22Rv1 (cell line): ENCODE measurements around the gene KAZN.

ENCODE experiments used
- H3K27ac ChIP-seq: fragments of 450-650 bp; 2 replicates; pipeline ENCODE4 v1.5.1; 2017
- ZFX ChIP-seq: fragments of 450-650 bp; IDR thresholded peaks from 2 replicates; pipeline ENCODE4 v1.6.1; 2017; ENCODE audit warnings: antibody characterized with exemption, borderline replicate concordance
- TF ChIP-seq, protein P1 (sequence below): fragments of 450-650 bp; IDR thresholded peaks from 2 replicates; pipeline ENCODE4 v1.5.1; 2017; ENCODE audit warnings: mild to moderate bottlenecking

KAZN gene

DNA sequence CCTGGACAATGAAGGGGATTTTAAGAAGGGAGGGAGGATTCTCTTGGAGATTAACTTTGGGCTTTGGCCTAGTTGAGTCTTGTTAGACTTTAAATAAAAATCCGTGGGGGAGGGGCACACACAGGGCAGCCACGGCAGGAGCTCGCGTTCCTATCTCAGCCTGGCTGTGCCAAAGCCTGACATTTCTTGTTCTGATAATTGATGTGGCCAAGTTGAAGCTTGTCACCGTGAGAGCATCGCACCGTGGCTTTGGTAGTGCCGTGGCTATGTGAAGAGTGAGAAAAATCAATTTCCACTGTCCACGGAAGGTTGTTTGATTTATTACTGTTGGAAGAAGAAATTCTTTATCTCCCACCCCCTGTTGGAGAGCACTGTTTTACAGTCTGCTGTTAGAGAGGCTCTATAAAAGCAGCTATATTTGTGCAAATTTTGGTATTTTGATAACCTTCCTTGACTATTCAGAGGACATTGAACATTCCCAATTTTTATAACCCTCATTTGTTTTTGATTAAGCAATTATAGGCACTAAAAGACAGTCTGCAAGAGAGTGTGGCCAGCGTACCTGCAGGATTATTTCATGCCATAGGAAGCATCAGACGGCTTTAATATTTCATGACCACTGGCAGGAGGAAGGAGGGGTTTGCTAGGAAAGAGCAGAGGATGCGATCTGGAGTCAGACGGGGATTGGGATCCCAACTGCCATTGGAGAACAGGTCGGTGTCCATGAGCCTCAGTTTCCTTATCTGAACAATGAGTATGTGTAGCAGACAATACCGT, 160.7 kb downstream of the KAZN start:
- H3K27ac ChIP-seq: no peak overlapping the region
- TF ChIP-seq ZFX: no peak
- TF ChIP-seq, protein P1, sequence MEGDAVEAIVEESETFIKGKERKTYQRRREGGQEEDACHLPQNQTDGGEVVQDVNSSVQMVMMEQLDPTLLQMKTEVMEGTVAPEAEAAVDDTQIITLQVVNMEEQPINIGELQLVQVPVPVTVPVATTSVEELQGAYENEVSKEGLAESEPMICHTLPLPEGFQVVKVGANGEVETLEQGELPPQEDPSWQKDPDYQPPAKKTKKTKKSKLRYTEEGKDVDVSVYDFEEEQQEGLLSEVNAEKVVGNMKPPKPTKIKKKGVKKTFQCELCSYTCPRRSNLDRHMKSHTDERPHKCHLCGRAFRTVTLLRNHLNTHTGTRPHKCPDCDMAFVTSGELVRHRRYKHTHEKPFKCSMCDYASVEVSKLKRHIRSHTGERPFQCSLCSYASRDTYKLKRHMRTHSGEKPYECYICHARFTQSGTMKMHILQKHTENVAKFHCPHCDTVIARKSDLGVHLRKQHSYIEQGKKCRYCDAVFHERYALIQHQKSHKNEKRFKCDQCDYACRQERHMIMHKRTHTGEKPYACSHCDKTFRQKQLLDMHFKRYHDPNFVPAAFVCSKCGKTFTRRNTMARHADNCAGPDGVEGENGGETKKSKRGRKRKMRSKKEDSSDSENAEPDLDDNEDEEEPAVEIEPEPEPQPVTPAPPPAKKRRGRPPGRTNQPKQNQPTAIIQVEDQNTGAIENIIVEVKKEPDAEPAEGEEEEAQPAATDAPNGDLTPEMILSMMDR: no peak

DNA sequence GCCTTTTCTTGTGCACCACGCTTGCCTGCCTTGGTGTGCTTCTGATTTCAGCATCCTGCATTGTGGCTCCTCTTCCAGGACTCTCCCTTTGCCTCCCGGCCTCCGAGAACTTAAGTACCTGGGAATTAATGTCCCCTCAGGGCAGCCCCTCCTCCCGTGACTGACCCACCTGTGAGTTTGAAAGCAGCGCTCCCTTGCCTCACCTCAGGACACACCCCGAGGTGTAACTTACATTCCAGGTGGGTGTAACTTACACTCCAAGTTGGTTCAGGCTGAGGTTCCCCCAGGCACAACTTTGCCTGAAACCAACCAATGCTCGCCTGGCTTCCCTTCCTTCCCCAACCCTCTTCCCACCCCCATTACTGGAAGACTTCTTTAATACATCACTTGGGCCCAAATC, 161.4 kb downstream of the KAZN start:
- TF ChIP-seq, protein P1: no peak
- TF ChIP-seq ZFX: no peak
- no peak overlapping the region for H3K27ac ChIP-seq

DNA sequence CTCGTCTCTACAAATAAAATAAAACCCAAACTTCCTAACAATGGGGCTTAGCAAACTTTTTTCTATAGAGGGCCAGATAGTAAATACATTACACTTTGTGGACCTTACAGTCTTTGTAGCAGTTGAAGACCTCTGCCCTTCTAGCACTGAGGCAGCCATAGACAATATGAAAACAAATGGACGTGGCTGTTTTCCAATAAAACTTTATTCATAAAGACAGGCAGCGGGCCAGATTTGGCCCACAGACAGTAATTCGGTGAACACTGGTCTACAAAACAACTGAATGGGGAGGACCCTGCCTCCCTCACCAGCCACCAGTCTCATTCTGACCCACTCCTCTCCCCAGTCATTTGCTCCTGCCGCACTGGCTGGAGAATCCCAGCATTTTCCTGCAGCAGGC, 162.3 kb downstream of the KAZN start:
- TF ChIP-seq ZFX: no peak
- TF ChIP-seq, protein P1: no peak
- H3K27ac ChIP-seq: no peak overlapping the region

DNA sequence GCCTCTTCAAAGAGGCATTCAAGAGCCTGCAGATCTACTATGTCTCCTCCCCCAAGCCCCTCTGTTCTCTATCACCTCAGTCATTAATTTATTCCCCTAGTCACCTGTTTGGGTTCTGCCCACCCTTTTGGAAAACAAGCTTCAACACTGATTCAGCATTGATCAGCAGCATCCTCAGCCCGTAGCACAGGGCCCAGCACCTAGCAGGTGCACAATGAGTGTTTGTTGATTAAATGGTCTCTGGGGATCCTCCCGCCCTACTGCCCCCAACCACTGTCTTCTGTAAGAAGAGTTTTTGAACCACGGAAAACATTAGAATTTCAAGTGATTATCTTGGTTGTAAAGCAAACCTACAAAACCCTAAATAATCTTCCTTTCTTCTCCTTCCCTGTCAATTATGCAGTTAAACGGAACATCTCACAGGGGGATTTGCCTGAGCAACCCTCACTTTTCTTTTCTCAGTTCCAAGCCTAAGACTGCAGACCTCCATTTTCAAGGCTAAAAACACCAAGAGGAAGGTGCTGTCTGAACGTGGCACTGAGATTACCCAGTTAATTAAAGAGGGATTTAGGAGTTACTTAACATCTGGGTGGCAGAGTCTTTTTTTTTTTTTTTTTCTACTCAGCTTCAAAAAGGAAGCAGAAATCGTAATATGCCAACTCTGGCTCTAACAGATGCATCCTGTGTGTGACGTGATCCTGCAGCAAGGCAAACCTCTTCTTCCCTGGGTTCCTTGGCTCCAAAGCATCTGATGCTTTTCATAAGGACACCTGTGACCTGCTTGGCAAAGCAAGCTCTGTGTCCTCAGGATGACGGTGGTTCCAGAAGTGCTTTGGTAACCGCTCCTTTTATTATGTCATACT, 163.0 kb downstream of the KAZN start:
- H3K27ac ChIP-seq: no peak overlapping the region
- TF ChIP-seq ZFX: no peak
- TF ChIP-seq, protein P1: no peak

DNA sequence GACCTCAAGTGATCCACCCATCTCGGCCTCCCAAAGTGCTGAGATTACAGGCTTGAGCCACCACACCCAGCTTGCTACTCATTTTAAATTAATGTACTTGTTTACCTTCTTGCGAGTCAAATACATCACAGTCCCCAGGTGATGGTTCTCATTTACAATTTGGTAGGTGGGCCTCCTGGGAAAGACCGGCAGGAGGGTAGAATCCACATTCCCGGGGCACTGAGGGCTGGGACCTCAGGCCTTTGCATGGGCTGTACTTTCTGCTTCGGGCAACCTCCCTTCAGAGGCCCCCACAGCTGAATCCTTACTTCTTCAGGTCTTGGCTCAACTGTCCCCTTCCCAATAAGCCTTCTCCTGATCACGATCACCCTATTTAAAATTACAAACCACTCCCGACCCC, 165.5 kb downstream of the KAZN start:
- TF ChIP-seq, protein P1: no peak
- no peak for TF ChIP-seq ZFX
- H3K27ac ChIP-seq: no peak overlapping the region

DNA sequence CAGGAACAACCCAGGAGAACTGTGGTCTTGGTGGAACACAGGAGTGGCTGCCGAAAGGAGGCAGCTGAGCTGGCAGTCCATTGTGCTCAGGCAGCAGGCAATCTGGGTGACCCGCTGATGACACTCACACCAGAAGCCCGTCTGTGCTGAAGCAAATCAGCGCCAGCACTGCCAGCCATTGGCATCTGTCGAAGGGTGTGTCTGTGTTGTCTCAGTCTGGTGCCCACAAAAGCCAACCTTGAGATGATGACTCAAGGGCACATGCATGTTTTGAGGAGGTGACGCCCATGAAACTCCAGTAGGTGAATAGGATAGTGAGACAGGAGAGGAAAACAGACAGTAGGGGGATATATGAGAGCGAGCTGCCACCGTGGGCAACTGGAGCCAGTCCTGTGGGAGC, 167.3 kb downstream of the KAZN start:
- no peak for TF ChIP-seq ZFX
- TF ChIP-seq, protein P1: no peak

DNA sequence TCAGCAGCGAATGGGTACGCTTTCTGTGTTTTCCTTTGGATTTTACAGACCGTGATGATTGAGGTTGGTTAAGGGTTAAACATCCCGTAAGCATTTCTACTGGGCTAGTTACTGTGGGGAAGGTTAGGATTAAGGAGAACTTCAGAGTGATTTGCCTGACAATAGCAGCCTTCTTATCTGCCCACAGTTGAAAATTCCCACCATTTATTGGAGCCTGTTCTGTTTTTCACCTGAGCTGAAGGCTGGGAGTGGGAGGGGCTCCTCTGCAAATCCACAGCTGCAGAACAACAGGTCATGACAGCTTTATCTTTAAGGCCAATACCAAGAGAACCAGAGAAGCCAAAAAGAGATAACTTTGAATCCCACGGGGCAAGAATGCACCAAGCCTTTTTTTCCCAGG, 168.6 kb downstream of the KAZN start:
- no peak overlapping the region for H3K27ac ChIP-seq
- TF ChIP-seq, protein P1: no peak
- no peak for TF ChIP-seq ZFX

More for the DNA sequence above, 167.3 kb downstream of the KAZN start:
- no peak overlapping the region for H3K27ac ChIP-seq
